WI38 (cell line): ENCODE data around the gene PDZK1.

ENCODE experiments used
- H3K4me3 ChIP-seq: 2 replicates; pipeline ENCODE4 v1.5.1; 2011; ENCODE audit warnings: low read depth, mild to moderate bottlenecking, control low read depth, low read length
- TF ChIP-seq, protein P1 (sequence below): IDR thresholded peaks from 2 replicates; pipeline ENCODE4 v1.5.1; 2012; ENCODE audit warnings: low read depth, mild to moderate bottlenecking, control low read depth, low read length

The PDZK1 gene

DNA sequence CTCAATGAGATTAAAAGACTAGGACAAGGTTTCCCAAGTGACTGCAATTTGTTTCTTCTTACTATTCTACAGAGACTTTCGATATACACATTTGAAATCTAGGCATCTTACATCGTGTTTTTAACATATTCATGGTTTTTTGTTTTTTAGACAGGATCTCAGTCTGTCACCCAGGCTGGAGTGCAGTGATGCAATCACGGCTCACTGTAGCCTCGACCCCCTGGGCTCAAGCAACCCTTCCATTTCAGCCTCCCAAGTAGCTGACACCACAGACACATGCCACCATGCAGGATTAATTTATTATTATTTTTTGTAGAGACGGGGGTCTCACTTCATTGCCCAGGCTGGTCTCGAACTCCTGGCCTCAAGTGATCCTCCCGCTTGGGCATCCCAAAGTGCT is 1.5 kb downstream of the PDZK1 start:
- TF ChIP-seq, protein P1, sequence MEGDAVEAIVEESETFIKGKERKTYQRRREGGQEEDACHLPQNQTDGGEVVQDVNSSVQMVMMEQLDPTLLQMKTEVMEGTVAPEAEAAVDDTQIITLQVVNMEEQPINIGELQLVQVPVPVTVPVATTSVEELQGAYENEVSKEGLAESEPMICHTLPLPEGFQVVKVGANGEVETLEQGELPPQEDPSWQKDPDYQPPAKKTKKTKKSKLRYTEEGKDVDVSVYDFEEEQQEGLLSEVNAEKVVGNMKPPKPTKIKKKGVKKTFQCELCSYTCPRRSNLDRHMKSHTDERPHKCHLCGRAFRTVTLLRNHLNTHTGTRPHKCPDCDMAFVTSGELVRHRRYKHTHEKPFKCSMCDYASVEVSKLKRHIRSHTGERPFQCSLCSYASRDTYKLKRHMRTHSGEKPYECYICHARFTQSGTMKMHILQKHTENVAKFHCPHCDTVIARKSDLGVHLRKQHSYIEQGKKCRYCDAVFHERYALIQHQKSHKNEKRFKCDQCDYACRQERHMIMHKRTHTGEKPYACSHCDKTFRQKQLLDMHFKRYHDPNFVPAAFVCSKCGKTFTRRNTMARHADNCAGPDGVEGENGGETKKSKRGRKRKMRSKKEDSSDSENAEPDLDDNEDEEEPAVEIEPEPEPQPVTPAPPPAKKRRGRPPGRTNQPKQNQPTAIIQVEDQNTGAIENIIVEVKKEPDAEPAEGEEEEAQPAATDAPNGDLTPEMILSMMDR, result no peak
- H3K4me3 ChIP-seq, result no peak overlapping the region

DNA sequence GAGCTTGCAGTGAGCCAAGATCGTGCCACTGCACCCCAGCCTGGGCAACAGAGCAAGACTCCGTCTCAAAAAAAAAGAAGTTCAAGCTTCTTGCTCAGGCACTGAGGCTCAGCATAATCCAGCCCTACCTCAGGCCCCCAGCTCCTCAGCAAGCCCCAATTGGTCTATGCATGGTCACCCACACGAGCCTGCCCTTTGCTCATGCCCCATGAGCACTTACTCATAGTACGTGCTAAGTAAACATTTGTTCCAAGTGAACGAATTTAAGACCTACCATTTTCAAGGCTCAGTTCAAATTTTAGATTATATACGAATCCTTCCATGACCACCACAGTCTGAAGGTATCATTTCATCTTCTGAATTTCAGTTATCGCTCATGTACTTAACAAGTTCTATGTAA is 4.3 kb downstream of the PDZK1 start:
- TF ChIP-seq, protein P1, result no peak
- H3K4me3 ChIP-seq, result no peak overlapping the region

DNA sequence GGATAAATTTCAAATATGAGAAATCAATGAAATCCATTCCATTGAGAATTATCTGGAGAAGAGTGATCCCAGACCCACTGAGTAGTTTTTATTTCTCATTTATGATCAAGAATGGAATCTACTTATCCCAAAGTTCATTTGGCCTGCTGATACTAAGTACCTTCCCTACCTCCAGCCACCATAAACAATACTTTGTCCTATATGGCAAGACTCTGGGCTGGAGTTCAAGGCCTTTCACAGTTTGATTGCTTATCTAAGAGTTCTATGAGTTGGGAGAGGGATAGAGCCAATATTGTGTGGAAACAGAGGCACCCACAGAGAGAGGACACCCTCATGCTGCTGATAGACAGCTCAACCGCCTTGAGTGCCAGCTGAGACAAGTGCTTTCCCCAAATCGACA is 5.1 kb downstream of the PDZK1 start:
- TF ChIP-seq, protein P1, result no peak
- H3K4me3 ChIP-seq, result no peak overlapping the region

DNA sequence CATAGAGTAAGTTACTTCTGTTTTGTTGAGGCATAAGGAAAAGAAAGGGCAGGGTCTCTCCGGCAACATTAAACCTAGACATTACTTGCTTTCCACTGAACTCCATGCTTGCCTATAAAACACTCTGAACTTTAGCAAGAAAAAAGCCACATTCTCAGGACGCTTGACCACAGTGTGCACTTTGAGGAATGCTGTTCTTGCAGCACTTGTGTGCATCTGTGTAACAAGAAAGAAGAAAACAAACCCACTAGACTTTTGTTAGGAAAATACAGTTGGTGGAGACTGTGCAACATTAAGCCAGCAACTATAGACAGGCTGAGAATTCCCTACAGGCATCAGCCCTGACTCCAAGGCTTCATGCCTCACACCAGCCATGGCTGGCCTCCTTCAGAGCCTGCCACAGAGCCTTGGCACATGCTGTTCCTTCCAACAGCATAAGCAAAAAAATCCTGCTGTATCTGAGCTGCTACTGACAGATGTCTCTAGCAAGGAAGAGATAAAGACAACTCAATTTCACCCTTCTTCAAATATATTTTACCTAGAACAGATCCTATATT is 5.8 kb downstream of the PDZK1 start:
- H3K4me3 ChIP-seq, result no peak overlapping the region
- TF ChIP-seq, protein P1, result no peak

DNA sequence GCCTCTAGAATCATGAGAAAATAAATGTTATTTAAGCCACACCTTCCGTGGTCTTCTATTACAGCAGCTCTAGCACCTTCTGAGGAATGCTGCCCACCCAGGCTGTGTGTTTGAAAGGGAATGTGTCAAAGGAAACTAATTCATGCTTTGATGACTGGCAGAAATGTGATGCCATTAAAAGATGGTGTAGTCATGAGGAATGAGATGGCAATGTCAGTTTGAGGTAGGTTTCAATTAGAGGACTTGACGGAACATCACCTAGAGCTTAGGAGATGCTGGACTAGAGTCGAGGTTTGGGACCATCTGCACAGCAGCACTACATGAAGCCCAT is 10.6 kb downstream of the PDZK1 start:
- TF ChIP-seq, protein P1, result no peak
- H3K4me3 ChIP-seq, result no peak overlapping the region

DNA sequence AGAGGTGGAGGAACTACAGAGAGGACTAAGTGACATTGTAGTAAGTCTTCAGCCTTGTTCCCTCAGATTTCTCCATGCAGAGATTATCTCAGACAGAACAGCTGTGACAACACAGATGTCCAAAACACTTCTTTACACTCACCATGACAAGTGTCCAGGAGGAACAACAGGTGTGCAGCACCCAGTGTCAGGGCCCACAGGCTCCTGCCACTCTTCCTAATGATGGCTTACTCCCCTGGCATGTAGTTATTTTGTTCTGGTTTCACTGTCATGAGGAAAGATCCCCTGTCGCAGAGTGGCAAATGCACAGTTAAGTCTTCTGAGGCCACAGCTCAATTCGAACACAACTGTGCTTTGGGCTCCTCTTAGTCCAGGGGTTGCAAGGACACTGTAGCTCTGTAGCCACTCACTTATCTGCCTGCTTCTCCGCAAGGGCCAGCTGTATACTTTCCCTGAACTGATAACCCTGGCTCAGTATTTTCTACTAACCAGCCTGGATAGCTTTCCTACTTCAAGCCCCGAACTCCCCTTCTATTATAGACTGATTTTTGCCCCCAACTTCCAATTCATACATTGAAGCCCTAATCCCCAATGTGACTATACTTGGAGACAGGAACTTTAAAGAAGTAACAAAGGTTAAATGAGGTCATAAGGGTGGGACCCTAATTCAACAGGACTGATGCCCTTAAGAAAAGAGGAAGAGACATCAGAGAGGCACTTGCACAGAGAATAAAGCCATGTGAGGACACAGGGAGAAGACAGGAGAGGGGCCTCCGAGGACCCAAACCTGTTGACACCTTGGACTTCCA is 11.1 kb downstream of the PDZK1 start:
- TF ChIP-seq, protein P1, result no peak
- H3K4me3 ChIP-seq, result no peak overlapping the region

DNA sequence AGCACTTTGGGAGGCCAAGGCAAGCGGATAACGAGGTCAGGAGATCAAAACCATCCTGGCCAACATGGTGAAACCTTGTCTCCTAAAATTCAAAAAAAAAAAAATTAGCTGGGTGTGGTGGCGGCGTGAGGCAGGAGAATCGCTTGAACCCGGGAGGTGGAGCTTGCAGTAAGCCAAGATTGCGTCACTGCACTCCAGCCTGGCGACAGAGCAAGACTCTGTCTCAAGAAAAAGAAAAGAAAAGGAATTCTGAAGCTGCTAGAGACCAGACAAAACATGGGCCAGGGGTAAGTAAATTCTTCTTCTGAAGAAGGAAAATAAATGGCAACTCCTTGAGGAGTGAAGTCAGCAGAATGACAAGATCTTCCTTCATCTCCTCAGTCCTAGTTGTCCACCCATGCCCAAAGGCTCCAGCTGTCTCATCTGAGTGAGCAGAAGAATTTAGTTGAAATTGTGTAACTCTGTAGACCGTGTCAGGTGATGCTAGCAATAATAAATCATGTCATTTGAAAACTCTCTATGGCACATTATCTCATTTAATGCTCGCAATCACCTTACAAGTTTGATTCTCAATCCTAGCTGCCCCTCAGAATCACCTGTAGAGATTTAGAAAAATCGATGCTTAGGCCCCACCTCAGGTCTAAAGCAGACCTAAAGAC is 14.3 kb downstream of the PDZK1 start:
- H3K4me3 ChIP-seq, result no peak overlapping the region
- TF ChIP-seq, protein P1, result no peak
